ENCODE measurements around the gene METTL17. TPM values are rescaled to one million over a fixed set of nuclear protein-coding genes. Genes with fewer than 3 reads are reported as not detected.

METTL17 gene
- total RNA-seq, 2 donors from 2014 or later, result 65.1 to 80.2 TPM

DNA sequence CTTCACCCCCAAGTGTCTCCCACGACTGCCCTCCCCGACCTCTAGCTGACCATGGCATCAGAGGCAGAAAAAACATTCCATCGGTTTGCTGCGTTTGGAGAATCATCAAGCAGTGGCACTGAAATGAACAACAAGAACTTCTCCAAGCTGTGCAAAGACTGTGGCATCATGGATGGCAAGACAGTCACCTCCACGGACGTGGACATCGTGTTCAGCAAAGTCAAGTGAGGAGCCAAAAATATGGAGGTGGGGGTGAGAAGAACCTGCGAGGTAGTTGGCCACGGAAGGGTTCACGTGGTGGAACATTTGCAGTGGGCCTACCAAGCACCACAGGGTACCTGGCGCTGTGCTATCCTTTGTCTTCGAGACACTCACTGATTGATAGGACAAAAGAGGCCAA lies 40.8 kb downstream of the METTL17 start:
- no peak overlapping the region for H3K27ac Mint-ChIP-seq
- 87 to 90% methylated on average over 11 to 12 of the region's 12 CpGs for WGBS, 2 experiments (ENCODE audit: insufficient coverage in 1 of 2, insufficient read length in 1 of 2)
- no peak overlapping the region for H3K9ac ChIP-seq (ENCODE audit: extremely low read depth, low read length, poor library complexity, severe bottlenecking)

DNA sequence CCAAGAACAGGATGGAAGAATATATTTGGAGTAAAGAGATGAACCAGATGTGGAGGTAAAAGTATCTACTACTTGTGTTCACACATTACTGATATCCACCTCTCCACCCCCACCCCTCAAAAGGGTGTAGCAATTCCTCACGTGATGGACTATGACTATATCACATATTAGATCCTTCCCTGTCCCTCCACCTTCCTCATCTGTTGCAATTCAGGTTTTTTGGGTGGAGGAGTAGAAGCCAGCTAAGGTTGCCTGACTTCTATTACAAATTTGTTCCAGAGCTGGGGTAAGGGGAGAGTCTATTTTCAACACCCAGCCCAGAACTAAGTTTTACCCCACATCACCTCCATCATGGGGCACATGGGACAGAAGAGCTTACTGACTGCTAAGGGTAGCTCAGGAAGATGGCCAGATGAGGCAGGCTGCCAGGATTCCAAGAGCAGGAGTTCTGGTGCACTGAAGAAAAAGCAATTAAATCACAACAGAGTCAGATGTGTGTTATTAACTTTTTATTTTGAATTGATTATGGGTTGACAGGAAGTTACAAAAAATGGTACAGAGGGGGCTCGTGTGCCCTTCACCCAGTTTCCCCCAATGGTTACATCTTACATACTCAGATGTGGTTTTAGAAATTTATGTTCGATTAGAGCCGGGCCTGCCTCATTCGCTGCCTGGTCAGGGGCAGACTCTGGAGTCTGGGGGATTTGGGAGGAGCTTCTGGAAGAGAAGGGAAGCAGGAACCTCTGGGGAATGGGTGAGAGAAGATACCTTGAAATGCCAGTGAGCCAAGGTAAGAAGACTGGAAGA lies 42.7 kb downstream of the METTL17 start:
- WGBS, 2 experiments (ENCODE audit: insufficient coverage in 1 of 2, insufficient read length in 1 of 2), result 80 to 91% methylated on average over 1 to 5 of the region's 5 CpGs
- Histone ChIP-seq H3K27me3 (ENCODE audit: control insufficient read depth, insufficient read depth, low read length, poor library complexity, severe bottlenecking) (no peaks in the 10 kb centered on the region), H3K36me3 (ENCODE audit: control insufficient read depth, insufficient read depth, low read length) (no peaks in the 10 kb centered on the region), H3K9me3 (ENCODE audit: control insufficient read depth, low read length) (no peaks in the 10 kb centered on the region), H3K4me1 (ENCODE audit: control insufficient read depth, insufficient read depth, low read length) (no peaks in the 10 kb centered on the region), H3K27ac (ENCODE audit: low read depth, low read length) (no peak overlapping the region), H3K9ac (ENCODE audit: extremely low read depth, low read length, poor library complexity, severe bottlenecking) (no peak overlapping the region), H3K4me3 (ENCODE audit: low read length) (no peak overlapping the region)
- Mint-ChIP-seq H3K4me1 (no peaks in the 10 kb centered on the region), H3K27me3 (ENCODE audit: insufficient read depth) (peaks cover 36% of the 10 kb centered on the region), H3K9me3 (no peaks in the 10 kb centered on the region), H3K27ac (no peak overlapping the region), H3K36me3 (ENCODE audit: low read depth) (no peaks in the 10 kb centered on the region), H3K4me3 (no peak overlapping the region)
- TF ChIP-seq, protein P1, sequence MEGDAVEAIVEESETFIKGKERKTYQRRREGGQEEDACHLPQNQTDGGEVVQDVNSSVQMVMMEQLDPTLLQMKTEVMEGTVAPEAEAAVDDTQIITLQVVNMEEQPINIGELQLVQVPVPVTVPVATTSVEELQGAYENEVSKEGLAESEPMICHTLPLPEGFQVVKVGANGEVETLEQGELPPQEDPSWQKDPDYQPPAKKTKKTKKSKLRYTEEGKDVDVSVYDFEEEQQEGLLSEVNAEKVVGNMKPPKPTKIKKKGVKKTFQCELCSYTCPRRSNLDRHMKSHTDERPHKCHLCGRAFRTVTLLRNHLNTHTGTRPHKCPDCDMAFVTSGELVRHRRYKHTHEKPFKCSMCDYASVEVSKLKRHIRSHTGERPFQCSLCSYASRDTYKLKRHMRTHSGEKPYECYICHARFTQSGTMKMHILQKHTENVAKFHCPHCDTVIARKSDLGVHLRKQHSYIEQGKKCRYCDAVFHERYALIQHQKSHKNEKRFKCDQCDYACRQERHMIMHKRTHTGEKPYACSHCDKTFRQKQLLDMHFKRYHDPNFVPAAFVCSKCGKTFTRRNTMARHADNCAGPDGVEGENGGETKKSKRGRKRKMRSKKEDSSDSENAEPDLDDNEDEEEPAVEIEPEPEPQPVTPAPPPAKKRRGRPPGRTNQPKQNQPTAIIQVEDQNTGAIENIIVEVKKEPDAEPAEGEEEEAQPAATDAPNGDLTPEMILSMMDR (conservative IDR thresholded peaks at IDR 0.05), result no peak
- DNase-seq, result no peak

More for the DNA sequence above, 40.8 kb downstream of the METTL17 start:
- H3K4me1 ChIP-seq (ENCODE audit: control insufficient read depth, insufficient read depth, low read length), result no peaks in the 10 kb centered on the region
- no peaks in the 10 kb centered on the region for H3K36me3 ChIP-seq (ENCODE audit: control insufficient read depth, insufficient read depth, low read length)
- H3K27me3 Mint-ChIP-seq (ENCODE audit: insufficient read depth), result peaks cover 32% of the 10 kb centered on the region
- H3K9me3 Mint-ChIP-seq, result no peaks in the 10 kb centered on the region
- H3K4me3 Mint-ChIP-seq, result no peak overlapping the region
- no peak for DNase-seq
- no peak overlapping the region for H3K27ac ChIP-seq (ENCODE audit: low read depth, low read length)
- H3K27me3 ChIP-seq (ENCODE audit: control insufficient read depth, insufficient read depth, low read length, poor library complexity, severe bottlenecking), result no peaks in the 10 kb centered on the region
- H3K36me3 Mint-ChIP-seq (ENCODE audit: low read depth), result no peaks in the 10 kb centered on the region
- H3K4me1 Mint-ChIP-seq, result peaks cover 15% of the 10 kb centered on the region
- TF ChIP-seq, protein P1 (conservative IDR thresholded peaks at IDR 0.05), result no peak
- no peaks in the 10 kb centered on the region for H3K9me3 ChIP-seq (ENCODE audit: control insufficient read depth, low read length)
- no peak overlapping the region for H3K4me3 ChIP-seq (ENCODE audit: low read length)

DNA sequence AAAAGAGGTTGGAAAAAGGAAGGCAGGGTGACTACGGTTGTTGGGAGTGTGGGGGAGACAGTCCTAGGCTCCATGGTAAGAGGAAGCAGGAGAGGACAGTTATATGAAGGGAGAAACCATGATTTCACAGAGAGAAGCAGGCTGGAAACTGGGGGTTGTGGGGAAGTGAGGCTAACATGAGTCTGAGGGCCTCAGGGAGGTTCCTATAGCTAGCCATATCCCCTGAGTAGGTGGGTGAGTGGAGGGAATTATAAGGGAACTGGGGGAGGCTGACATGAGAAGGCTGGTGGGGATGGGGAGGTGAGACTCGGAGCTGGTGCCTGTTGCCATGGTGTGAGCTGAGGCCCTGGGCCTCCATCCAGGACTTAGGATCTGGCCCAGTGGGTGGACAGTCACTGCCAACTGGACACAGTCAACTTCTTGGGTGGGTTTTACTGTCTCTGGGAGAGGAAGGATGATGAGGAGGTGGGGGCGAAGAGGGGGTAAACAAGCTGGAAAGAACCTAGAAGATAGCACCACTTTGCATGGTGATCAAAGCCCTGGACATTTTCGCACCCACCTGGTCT lies 43.4 kb downstream of the METTL17 start:
- Histone ChIP-seq H3K4me1 (ENCODE audit: control insufficient read depth, insufficient read depth, low read length) (no peaks in the 10 kb centered on the region), H3K36me3 (ENCODE audit: control insufficient read depth, insufficient read depth, low read length) (no peaks in the 10 kb centered on the region), H3K27ac (ENCODE audit: low read depth, low read length) (no peak overlapping the region), H3K9ac (ENCODE audit: extremely low read depth, low read length, poor library complexity, severe bottlenecking) (no peak overlapping the region), H3K4me3 (ENCODE audit: low read length) (no peak overlapping the region), H3K9me3 (ENCODE audit: control insufficient read depth, low read length) (no peaks in the 10 kb centered on the region), H3K27me3 (ENCODE audit: control insufficient read depth, insufficient read depth, low read length, poor library complexity, severe bottlenecking) (no peaks in the 10 kb centered on the region)
- no peak for DNase-seq
- Mint-ChIP-seq H3K27me3 (ENCODE audit: insufficient read depth) (peaks cover 36% of the 10 kb centered on the region), H3K4me3 (no peak overlapping the region), H3K27ac (no peak overlapping the region), H3K9me3 (no peaks in the 10 kb centered on the region), H3K4me1 (peaks cover 2% of the 10 kb centered on the region), H3K36me3 (ENCODE audit: low read depth) (no peaks in the 10 kb centered on the region)
- TF ChIP-seq, protein P1 (conservative IDR thresholded peaks at IDR 0.05), result no peak
- 92% methylated on average over 4 of the region's 4 CpGs for WGBS, 2 experiments (ENCODE audit: insufficient coverage in 1 of 2, insufficient read length in 1 of 2)
